PC-3 (cell line): ENCODE data around the gene TM4SF5.

Experiments
- EZH2 ChIP-seq: fragments of 300-600 bp; sonication (generic); IDR thresholded peaks from one replicate; pipeline ENCODE4 v1.6.1; 2017; ENCODE audit warnings: antibody characterized with exemption, mild to moderate bottlenecking, low read length; ENCODE audit not compliant: unreplicated experiment
- EZH2phosphoT487 ChIP-seq: fragments of 300-600 bp; sonication (generic); IDR thresholded peaks from 2 replicates; pipeline ENCODE4 v1.6.1; 2018; ENCODE audit warnings: mild to moderate bottlenecking, antibody characterized with exemption, low read length, borderline replicate concordance
- TF ChIP-seq, protein P1 (sequence below): fragments of 300-600 bp; sonication (generic); conservative IDR thresholded peaks from 2 replicates; pipeline ENCODE4 v1.5.1; 2017; ENCODE audit warnings: antibody characterized with exemption, low read depth, mild to moderate bottlenecking, low read length

DNA sequence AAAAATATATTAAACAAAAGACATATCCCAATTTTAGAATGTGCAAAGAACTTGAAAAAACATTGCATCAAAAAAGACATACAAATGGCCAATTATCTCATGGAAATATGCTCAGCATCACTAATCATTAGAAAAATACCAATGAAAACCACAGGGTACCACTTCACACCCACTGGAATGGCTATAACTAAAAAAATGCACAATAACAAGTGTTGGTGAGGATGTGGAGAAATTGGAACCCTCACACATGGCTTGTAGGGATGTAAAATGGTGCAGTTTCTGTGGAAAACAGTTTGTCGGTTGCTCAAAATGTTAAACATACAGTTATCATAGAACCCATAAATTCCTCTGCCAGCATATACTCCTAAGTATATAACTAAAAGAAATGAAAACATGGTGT lies 23.5 kb downstream of the TM4SF5 start:
- TF ChIP-seq EZH2, result no peak
- TF ChIP-seq, protein P1, sequence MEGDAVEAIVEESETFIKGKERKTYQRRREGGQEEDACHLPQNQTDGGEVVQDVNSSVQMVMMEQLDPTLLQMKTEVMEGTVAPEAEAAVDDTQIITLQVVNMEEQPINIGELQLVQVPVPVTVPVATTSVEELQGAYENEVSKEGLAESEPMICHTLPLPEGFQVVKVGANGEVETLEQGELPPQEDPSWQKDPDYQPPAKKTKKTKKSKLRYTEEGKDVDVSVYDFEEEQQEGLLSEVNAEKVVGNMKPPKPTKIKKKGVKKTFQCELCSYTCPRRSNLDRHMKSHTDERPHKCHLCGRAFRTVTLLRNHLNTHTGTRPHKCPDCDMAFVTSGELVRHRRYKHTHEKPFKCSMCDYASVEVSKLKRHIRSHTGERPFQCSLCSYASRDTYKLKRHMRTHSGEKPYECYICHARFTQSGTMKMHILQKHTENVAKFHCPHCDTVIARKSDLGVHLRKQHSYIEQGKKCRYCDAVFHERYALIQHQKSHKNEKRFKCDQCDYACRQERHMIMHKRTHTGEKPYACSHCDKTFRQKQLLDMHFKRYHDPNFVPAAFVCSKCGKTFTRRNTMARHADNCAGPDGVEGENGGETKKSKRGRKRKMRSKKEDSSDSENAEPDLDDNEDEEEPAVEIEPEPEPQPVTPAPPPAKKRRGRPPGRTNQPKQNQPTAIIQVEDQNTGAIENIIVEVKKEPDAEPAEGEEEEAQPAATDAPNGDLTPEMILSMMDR, result no peak
- TF ChIP-seq EZH2phosphoT487, result no peak
